NCI-H526 treated with DMSO at 0.1 percent for 48 hours (cell line): Measurements from ENCODE around the gene EARS2.
"Not testable (repeated sequence)": the region's sequence is repeated elsewhere in the genome, so short reads cannot be mapped to it uniquely, and the experiment has no call there.

ENCODE experiments used
- DNase-seq: peaks from one replicate; lab custom pipeline; 2025; lab: John Stamatoyannopoulos, UW

The EARS2 gene

DNA sequence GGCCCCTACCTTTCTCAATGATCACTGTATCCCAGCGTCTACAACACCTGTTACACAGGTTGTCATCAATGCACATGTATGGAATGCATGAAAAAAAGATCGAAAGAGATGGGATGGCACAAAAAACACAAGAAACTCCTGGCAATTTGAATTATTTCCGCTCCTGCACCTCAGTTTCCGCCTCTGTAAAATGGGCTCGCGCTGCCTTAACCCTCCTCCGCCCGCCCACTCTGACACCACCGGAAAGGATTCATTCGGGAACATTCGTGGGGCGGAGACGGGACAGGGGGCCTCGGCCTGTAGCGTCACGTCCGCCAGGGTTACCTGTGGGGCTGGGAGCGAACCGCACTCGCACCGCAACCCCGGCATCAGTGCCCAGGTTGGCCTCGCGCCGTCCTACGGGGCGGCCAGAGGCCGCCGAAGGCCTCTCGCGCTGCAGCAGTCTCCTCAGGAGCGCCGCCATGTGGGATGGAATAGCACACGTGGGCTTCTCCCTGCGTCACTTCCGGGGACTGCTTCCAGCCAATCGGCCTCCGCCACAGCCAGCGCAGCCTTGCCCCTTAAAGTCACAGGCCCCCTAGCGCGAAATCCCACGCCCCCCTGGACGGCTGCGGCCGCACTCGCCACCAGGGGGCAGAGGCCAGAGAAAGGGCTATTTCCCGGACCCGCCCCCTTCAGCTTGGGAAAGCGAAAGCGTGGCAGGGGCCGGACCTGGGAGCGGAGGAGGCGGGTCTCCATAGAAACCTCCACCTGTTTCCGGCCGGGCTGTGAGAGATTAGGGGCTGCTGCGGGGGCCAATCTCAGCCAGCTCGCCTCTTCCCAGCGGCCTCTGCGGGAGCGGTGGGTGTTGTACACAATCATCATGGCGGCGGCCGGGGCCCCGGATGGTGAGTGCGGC lies at the start of gene EARS2, which contains the start of gene UBFD1:
EARS2 (minus strand) TSS at position 470 of the 898 bp plus-strand sequence; CDS start at position 463, 7 bp downstream.
UBFD1 (plus strand) TSS at position 847 of the 898 bp plus-strand sequence; CDS start at position 863, 16 bp downstream.
- peak; percentile 99 for DNase-seq

GRCh38 chr16:23597003-23597756 lies 40.0 kb upstream of the EARS2 start:
- peak; percentile 11 for DNase-seq

DNA sequence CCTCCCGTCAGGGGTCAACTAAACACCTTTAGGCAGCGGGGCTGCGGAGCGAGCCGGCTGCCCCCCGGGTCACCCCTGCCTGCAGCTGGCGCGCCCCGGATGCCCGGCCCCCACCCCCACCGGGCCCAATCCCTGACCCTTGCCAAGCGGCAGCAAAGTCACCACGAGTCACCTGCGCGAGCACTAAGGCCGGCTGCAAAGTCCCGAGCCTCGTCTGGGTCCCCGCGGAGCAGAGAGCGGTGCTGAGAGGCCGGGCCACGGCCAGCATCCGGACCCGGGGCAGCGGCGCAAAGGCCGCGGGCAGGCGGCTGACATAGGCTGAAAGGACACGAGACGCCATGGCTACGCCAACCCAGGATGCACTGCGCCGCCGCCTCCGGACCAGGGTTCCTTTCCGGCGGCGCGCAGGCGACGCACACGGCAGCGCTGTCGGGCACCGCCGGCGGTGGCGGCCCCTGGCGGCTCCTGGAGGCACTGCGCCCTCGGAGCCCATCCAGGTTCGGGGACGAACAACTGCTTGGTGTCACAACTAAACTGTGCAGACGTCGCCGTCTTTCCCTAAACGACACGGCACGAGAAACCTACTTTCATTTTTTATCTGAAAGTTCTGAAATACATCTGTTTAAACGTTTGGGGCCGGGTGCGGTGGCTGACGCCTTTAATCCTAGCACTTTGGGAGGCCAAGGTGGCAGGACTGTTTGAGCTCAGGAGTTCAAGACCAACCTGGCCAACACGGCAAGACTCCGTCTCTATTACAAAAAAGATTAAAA lies 39.0 kb upstream of the EARS2 start, which contains the start of gene NDUFAB1:
NDUFAB1 (minus strand) TSS at position 366 of the 770 bp plus-strand sequence; CDS start at position 340, 26 bp downstream.
- peak; percentile 69 for DNase-seq

GRCh38 chr16:23595246-23595950 lies 38.2 kb upstream of the EARS2 start:
- no peak for DNase-seq

DNA sequence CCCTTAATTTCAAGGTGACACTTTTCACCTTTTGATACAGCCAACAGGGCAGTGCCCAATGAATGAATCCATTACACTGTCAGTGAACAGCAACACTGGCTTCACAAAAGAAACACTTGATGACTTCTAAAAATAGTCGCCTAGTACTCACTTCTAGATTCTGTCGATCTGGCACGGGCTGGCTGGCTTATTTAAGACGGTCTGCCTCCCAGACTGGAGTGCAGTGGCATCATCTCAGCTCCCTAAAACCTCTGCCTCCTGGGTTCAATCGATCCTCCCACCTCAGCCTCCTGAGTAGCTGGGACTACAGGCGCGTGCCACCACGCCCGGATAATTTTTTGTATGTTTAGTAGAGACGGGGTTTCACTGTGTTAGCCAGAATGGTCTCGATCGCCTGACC lies 37.0 kb upstream of the EARS2 start:
- DNase-seq: no peak

DNA sequence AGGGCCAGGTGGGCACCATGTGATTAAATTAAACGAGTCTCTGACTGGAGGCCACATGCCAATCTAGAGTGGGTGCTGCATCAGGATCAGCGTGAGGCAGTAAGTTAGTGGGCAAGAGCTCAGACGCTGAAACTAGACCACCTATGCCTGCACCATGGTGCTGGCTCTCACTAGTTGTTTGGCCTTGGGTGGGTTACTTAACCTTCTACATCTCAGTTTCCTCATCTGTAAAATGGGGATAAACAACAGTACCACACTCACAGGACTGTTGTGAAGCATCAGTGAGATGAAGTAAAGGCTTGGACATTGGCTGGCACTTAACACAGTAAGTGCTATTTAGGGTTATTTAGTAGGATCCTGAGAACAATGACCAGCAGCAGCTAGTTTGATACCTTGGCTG lies 33.0 kb upstream of the EARS2 start:
- DNase-seq: no peak

DNA sequence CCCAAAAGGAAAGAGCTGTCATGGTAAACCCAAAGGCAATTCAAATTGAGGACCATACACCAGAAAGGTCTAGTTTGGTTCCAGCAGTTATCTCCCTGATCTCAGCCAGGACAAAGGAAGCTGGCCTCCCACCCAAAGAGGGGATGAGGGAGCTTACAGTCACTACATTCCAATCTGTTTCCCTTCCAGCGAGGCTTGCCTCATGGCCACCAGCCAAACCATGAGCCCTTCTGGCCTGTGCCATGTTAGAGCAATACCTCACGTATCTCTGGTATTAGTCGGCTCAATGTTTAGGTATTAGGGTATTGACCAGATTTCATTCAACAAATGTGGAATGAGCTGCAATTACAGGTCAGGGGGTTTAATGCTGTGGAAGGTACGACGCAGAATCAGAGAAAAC lies 30.6 kb upstream of the EARS2 start:
- DNase-seq: no peak

GRCh38 chr16:23584186-23585076 lies 27.3 kb upstream of the EARS2 start:
- no peak for DNase-seq

DNA sequence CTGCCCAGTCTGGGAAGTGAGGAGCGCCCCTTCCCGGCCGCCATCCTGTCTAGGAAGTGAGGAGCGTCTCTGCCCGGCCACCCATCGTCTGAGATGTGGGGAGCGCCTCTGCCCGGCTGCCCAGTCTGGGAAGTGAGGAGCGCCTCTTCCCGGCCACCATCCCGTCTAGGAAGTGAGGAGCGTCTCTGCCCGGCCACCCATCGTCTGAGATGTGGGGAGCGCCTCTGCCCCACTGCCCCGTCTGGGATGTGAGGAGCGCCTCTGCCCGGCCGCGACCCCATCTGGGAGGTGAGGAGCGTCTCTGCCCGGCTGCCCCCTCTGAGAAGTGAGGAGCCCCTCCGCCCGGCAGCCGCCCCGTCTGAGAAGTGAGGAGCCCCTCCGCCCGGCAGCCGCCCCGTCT lies 26.1 kb upstream of the EARS2 start:
- not testable (repeated sequence) for DNase-seq

- no peak for DNase-seq
These were observed 24.6 kb upstream of the EARS2 start for GRCh38 chr16:23581764-23582163.

- no peak for DNase-seq
These were observed 23.2 kb upstream of the EARS2 start for GRCh38 chr16:23580391-23580790.

GRCh38 chr16:23579371-23579770 lies 22.2 kb upstream of the EARS2 start:
- DNase-seq: no peak

- no peak for DNase-seq
These were observed 21.1 kb upstream of the EARS2 start for GRCh38 chr16:23578101-23578830.

- DNase-seq: no peak
These were observed 20.3 kb upstream of the EARS2 start for GRCh38 chr16:23577493-23577892.

GRCh38 chr16:23575834-23576233 lies 18.7 kb upstream of the EARS2 start:
- DNase-seq: no peak

DNA sequence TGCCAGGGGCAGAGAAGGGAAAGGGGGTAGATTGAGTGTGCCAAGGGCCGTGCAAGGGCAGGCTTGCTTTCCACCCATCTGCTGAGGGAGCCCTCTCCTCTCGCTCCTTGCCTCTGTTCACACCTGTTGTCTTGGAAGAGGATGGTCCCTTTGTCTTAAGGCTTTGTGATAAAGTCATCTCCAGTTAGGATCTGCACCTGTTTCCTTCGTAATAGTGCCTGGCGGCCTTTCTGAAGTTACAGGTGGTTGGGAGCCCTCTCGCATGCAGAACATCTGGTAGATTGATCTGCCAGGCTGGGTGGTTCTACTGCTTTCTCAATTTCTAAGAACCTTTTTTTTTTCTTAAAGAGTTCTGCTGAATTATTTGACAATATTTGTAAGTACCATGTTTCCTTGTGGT lies 16.7 kb upstream of the EARS2 start:
- no peak for DNase-seq

DNA sequence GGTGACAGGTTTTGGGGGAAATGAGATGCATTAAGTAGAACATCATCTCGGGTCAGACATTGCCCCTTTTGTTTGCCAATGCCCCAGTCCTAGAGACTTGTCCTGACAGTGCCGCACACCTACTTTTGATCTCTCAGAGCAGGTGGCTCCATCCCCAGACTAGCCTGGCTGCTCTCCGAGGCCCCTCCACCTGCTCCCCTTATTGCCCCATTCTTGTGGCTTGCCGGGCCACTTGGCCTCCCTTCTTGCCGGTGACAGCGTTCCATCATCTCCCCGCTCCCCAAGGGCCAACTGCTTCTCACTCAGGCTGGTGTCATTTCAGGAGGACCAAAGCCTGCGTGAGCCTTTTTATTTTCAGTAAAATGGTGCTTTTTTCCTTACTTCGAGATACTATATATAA lies 15.2 kb upstream of the EARS2 start:
- no peak for DNase-seq

DNA sequence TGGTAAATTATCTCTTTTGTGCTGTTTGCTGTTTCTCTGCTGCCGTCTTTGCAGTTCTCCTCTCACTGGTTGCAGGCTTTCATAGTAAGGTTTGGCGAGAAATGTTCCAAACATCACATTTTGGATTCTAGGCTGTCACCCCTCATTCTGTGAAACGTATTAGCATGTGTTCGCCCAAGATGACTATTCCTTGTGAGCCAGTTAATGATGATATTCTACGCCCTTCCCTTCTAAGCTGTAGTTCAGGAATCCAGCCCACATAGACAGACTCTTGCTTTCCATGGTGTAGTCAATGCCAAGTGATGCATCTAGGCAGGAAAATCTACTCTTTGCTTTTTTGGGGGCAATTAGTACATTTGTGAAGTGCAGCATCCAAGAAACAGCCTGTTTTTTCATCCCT lies 14.7 kb upstream of the EARS2 start:
- no peak for DNase-seq

GRCh38 chr16:23570992-23571632 lies 14.0 kb upstream of the EARS2 start:
- DNase-seq: no peak
